ENCODE data around the gene TENT4B.

TENT4B gene

DNA sequence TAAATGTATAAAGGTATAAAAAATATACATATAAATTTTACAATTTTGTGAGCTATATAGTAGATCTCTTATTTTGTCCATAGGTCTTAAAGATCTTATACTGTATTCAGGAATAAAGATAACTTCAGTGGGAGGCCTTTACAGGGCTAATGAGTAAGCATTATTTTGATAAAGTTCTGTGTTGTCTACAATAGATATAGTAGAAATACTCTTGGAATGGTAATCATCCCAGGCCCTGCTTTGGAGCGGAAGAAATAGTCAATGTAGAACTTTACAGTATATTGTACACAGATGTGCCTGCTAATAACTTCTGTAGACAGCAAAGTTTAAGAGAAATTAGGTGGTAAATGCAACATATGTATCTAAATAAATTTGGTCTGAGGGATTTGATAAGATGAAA is 42.6 kb downstream of the TENT4B start:
- DNase-seq (ENCODE audit: low read depth): no peak

DNA sequence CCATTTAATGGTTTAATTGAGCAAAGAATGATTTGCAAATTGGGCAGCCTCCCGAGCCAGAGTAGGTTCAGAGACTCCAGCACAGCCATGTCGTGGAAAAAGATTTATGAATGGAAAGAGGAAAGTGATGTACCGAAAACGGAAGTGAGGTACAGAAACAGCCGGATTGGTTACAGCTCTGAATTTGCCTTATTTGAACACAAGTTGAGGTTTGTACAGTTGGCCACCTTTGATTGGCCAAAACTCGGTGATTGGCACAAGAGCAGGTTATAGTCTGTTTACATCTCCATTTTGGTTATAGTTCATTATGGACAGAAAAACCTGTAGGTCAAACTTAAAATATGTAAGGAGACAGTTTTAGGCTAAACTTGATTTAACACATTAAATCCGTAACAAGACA is 44.5 kb downstream of the TENT4B start:
- DNase-seq (ENCODE audit: low read depth): no peak

DNA sequence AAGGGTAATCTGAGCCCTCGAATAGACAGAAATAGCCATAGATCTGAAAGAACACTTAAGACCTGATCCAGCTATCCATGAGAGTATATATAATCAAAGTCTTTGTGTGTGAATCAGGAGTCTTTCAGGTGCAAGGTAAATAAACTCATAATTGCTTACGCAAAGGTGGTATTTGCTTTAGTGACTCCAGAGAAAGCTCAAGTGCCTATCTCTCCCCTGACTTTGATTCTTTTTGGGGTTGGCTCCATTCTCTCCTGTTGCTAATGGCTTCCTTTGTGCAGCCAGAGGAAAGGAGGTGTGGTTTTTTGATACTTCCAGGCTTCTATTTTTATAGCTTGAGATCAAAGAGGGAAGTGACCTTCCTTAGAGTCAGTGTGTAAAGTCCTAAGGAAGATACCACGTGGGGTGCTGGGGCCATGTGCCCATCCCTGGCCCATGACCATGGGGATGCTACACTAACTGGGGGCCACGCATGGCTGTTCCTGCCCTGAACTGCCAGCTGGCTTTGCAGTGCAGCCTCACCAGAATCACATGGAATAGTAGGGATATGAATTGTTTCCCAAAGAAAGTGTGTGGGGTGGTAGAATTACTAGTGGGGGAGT is 45.8 kb downstream of the TENT4B start:
- DNase-seq (ENCODE audit: low read depth): no peak

DNA sequence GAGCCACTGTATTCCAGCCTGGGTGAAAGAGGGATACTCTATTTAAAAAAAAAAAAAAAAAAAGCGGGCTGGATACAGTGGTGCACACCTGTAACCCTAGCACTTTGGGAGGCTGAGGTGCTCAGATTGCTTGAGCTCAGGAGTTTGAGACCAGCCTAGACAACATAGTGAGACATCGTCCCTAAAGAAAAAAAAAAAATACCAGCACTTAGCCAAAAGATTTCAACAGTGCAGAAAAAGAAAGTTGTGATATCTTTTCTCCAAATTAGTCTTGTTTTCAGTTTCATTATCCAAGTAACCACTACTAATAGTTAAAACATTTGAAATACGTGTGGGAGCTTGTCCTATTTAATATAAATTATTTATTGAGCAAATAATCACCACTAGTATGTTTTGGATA is 48.7 kb downstream of the TENT4B start:
- no peak for DNase-seq (ENCODE audit: low read depth)

DNA sequence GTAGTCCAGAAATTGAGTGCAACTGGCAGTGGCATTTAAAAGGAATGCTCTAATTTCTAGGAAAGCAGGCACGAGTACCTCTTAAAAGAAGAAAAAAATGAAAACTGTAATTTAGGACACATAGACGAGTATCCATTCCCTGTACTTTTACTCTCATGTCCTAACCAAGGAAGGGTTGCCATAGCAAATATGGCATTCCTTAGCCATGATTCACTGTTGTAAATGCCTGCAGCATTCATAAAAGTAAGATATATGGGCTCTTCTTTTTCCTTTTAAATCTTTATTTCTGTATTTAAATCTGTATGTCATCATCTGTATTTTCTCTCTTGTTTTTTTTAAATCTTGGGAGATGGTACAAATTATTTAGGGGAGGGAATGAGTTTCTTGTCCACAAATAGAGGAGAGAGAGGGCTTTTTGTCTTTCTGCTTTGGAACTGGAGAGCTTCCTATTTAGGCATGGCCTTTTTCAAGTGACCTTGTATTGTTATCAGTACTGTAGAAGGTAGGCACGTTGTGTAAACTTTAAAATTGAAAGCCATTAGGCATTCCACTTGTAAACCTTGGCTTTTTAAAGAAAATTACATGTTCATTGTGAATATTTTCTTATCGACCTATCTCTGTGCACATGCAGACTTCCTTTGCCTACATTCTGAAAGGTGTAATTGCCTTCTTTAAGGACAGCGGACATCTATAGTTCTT is 50.0 kb downstream of the TENT4B start:
- no peak for DNase-seq (ENCODE audit: low read depth)

DNA sequence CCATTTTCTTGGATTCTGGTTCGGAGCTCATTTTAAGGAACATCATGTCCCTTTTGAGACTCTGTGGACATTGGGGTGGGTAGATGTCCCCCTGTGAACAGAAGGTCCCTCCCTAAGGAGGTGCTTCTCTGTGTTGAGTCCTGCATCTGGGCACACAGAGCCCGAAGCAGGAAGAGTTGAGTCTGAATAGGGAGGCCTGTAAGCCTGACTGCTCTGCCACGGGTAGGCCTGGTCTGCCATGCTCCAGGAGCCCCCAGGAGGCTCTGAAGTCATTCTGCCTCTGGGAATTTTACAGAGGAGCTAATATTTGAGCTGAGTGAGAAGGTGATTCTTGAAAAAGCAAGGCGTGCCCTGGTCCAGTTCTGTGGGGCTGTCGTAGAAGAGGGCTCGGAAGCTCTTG is 50.6 kb downstream of the TENT4B start:
- DNase-seq (ENCODE audit: low read depth): no peak

DNA sequence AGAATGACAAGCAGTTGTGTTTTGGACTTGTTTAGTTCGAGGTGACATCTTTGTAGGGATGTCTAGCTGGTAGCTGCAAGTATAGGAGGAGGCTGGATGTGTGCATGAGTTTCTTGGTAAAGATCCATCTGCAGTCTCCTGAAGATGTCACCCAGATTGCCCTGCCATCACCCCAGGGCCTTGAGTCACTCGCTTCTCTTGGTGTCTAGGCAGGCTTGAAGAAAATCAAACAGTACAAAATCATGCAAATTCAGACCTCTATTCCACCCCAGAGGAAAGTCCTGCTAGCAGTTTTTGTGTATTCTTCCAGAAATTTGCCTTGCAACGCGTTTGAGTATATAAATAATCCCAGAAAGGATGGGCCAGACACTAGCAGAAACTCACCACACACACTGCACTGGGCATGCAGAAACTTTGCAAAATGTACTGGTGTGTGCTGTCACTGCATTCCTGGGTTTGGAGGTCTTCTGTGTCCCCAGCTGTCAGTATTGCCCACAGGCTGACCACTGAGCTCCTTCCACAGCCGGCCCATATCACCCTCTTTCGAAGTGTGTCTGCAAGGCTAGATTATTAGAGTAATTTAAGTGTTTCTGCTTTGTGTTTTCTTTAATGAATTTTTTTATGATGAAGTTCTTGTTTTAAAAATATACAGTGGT is 51.5 kb downstream of the TENT4B start:
- no peak for DNase-seq (ENCODE audit: low read depth)

DNA sequence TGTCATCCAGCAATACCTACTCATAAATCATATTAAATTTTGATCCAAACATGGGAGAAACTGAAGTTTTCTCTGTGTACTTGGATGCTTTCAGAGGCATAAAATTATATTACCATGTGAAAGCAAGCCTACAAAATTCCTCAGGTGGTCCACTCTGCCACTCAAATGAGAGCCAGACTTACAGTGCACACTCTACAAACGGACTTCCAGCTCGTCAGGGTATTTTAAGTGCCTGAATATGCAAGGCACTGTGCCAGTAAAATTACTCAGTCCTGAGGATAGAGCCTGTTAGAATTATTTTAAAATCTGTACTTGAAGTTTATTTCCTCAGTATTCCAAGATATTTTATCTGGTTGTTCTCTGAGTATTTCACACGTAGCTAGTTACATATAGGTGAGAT is 54.5 kb downstream of the TENT4B start:
- DNase-seq (ENCODE audit: low read depth): no peak

DNA sequence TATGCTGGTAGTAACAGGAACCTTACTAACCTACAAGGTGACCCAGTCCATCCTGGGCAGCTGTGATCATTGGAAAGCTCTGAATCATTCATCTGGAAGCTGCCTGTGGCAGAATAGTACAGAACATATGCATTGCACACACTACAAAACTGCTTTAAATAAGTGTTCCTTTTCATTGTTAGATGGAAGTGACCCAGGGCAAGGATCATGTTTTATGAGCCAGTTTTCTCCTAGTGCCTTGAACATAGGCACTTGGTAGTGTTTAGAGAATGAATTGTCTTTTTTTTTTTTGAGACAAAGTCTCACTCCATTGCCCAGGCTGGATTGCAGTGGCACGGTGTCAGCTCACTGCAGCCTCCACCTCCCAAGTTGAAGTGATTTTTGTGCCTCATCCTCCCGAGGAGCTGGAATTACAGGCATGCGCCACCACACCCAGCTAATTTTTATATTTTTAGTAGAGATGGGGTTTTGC is 55.4 kb downstream of the TENT4B start:
- DNase-seq (ENCODE audit: low read depth): no peak

DNA sequence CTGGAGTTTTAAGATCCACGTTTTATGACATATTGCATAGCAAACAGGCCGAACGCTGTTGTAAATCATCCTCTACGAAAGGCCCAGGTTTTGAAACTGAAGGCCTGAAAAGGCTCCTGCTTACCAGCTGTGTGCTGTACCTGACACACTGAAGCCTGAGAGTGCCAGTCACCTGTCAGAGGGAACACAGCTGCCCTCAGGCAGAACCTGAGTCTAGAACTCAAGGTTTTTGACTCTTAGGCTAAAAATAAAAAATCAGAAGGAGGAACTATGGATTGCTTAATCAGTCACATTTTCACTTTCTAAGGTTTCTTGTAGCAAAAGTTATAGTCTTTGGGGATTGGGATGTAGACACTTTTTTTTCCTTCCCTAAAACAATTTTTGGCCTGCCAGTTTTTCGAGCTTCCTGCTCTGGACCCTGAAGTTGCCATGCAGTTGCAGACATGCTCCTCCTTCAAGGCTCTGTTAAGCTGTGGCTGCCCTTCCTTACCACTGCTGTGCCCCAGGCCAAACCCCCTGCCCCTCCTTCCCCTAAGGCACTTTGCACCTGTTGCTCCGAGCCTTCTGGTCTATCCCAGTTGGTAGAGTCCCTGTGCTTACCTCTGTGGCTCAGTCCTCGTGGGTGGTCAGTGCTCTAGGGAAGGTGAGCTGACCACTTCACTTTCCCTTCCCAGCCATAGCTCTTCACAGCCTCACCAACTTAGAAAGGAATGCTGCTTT is 56.6 kb downstream of the TENT4B start:
- DNase-seq (ENCODE audit: low read depth): no peak

DNA sequence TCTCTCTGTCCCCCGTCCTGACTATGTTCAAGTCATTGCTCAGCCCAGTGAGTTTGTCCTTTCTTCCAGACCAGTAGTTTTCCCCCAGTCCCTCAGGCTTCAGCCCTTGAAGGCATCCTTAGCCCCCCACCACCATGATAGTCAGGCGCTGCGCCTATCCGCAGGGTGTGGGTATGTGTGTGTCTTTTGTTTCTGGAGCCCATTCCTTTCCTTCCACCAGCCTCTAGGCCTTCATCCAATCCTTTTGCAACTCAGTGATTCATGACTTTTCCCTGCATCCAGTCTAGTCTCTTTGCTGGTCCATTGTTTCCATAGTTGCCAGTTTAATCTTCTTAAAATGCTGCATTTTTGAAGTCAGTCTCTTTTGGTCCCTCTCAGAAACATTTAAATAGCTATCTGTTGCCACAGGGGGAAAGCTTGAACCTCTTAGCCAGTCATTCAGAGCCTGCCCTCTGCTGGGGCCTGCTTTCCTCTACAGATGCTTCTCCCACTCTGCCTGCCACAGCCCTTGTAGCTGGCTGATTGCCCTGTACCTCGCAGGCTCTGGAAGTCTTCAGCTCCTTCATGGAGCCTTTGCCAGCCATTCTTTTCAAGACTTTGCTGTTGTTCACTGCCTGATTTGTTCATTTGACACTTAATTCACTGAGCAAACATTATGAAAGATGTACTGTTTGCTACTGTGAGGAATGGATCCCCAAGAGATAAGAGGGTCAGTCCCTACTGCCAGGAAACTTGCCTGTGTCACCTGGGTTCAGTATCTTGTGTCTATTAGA is 57.3 kb downstream of the TENT4B start:
- peak; percentile 28 for DNase-seq (ENCODE audit: low read depth)

DNA sequence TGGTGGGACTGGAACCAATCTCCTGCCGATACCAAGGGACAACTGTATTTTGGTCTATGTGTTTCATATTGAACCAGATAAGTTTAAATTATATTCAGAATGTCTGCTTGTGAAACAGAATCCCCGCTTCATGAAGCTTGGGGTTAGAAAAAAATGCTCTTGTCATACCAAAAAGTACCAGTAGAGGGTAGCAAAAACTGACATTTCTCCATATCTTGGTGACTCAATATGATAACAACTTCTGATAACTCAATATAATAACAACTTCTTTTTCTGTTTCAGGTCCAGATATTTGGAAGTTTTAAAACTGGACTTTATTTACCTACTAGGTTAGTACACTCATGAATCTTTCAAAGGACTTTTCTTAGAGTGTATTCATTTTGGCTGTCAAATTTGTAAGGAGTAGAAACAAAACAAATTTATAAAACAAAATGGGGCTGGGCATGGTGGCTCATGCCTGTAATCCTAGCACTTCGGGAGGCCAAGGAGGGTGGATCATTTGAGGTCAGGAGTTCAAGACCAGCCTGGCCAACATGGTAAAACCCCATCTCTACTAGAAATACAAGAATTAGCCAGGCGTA is 60.9 kb downstream of the TENT4B start:
- no peak for DNase-seq (ENCODE audit: low read depth)

DNA sequence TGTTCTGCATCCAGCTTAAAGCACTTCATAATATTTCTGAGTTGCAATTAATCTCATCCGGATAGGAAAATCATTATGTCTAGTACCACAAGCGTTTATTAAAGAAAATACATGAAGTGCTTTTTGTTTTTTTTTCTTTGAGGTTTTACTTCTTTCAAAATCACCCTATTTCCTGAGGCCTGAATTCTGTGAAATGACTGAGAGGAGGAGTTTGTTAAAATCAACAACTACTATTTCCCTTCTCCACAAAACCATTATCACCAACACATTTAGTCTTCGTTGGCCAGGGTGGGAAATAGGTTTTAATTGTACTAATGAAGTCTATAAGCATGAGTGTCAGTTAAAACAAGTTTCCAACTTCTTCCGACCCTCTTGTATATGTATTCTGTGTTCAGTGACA is 62.6 kb downstream of the TENT4B start:
- no peak for DNase-seq (ENCODE audit: low read depth)

DNA sequence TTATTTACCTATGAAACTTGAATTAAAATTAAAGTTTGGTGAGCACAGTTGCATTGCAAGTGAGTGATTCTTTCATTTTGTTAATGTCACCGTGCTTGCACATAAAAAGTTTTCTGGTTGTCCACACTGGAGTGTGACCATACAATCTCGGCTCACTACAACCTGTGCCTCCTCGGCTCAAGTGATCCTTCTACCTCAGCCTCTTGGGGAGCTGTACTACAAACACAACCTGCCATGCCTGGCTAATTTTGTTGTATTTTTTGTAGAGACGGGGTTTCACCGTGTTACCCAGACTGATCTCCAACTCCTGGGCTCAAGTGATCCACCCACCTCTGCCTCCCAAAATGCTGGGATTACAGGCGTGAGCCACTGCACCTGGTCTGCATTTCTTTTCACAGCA is 63.1 kb downstream of the TENT4B start:
- no peak for DNase-seq (ENCODE audit: low read depth)

DNA sequence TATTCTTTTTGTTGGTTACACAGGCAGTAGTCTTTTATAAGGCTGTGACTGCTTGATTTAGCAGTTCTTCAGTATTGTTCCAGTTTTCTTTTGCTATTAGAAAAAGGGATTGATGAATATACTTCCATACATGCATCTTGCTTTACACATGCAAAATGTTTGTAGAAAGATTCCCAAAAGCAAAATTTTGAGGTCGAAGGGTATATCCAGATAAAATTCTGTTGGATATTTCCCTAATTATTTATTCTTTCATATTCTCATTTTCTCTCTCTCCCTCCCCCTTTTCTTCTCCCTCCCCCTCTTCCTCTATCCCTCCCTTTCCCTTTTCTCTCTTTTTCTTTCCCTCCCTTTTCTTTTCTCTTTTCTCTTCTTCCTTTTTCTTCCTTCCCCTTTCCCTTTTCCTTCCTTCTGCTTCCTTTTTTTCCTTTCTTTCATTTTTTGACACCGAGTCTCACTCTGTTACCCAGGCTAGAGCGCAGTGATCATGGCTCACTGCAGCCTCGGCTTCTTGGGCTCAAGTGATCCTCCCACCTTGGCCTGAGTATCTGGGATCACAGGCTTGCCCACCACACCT is 66.4 kb downstream of the TENT4B start:
- no peak for DNase-seq (ENCODE audit: low read depth)

DNA sequence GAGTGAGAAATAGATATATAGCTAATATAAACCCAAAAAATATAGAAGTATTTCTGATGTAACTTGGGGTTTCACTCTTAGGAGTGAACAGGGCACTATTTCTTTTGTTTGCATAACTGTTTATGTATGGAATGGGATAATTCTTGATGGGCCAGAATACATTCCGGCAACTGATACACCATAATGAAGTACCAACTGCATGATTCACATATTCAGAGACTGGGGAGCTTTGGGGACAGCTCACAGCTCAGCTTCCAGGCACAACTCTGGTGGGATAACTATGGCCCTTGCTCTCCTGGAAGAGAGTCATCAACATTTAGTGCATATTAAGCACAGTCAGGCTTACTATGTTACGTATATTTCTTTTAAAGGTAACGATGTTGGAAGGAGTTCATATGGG is 71.2 kb downstream of the TENT4B start:
- DNase-seq (ENCODE audit: low read depth): no peak

DNA sequence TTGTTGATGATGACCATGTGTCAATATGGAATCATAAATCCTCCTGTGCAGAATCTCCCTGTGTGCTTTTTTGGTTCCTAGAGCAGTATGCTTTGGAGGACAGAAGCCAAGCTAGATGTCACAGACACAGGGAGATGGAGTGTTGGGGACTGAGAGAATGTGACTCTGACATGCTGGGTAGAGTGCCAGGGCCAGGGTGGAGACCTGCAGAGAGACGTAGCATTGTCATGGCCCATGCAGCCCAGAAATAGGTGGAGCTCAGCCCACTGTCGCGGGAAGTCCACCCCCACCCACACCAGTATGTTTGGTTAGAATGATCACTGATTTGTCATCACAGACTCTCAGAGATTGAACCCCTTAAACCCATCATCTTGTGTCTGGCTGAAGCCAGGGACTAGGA is 74.0 kb downstream of the TENT4B start:
- DNase-seq (ENCODE audit: low read depth): no peak

DNA sequence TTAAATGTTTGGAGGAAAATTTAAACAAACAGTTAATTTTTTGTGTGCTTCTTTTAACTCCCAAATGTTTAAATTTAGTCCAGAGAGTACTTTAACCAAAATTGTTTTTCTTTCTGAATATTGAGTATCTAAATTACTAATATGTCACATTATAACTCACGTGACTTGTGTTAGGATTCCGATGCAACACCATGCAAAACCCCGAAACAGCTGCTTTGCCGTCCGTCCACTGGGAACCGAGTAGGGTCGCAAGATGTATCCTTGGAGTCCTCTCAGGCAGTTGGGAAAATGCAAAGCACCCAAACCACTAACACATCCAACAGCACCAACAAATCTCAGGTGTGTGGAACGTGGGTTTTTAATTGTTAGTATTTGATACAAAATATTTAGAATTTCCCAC is 74.6 kb downstream of the TENT4B start:
- no peak for DNase-seq (ENCODE audit: low read depth)

DNA sequence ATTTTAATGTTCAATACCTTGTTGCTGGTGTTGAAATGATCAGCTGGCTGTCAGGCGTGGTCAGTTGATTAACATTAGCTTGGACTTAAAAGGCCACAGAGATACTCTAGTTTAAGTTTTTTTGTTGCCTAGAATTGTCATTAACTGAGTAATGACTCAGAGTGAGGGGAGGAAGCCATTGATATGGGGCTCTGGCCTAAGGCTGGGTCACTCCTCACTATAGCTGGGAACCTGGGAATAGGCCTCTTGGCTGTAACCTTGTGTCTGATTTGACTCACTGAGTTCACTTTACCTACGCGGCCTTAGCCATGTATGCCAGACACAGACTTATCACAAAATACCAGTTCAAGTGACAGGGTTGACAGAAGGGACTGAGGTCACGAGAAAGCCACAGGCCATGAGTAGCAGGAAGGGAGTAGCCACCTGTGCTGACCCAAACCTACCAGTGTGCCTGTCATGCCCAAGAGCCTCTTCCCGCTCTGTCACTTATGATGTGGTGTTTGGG is 75.3 kb downstream of the TENT4B start:
- DNase-seq (ENCODE audit: low read depth): no peak

DNA sequence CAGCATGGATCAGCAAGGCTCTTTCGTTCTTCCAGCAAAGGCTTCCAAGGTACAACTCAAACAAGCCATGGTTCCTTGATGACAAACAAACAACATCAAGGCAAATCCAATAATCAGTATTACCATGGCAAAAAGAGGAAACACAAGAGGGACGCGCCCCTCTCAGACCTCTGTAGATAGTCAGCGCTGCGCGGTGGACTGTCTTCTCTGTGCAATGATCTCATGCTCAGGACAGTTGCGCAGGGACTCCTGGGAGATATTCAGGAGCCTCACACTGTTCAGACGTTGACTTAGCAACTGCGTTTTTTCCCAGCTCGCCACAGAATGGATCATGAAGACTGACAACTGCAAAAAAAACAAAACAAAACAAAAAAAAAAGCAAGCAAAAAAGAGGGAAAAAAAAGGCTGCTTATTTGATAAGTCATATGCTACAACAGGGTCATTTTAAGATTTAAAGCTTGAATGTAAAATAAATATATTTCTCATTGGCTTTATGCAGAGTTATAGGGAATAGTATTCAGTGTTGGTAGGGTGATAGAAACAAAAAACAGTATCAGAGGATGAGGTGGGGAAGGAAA is 76.1 kb downstream of the TENT4B start:
- no peak for DNase-seq (ENCODE audit: low read depth)

All from stimulated activated CD8-positive, alpha-beta memory T cell treated with anti-CD3 and anti-CD28 coated beads, Interleukin-15, amount 100 ng/mL, for 1 hour (primary cell).